Neural cell (in vitro differentiated cells): ENCODE results near the gene TMEM119.

ENCODE experiments used
- CTCF ChIP-seq: fragments of 450-650 bp; IDR thresholded peaks from 2 replicates; pipeline ENCODE4 v1.5.1; 2014; ENCODE audit warnings: antibody characterized with exemption, mild to moderate bottlenecking, moderate library complexity; ENCODE audit not compliant: poor library complexity, severe bottlenecking
- EP300 ChIP-seq: fragments of 450-650 bp; conservative IDR thresholded peaks from 2 replicates; pipeline ENCODE4 v1.6.1; 2014; ENCODE audit warnings: antibody characterized with exemption, mild to moderate bottlenecking, moderate library complexity; ENCODE audit not compliant: poor library complexity, severe bottlenecking
- EZH2 ChIP-seq: fragments of 200-600, 300-800 bp; shearing (Covaris generic), sonication (generic); IDR thresholded peaks from 2 replicates; pipeline ENCODE4 v1.6.1; 2014; ENCODE audit warnings: antibody characterized with exemption, low read length, borderline replicate concordance, mild to moderate bottlenecking; ENCODE audit not compliant: insufficient read depth, poor library complexity, severe bottlenecking
- MXI1 ChIP-seq: fragments of 450-650 bp; conservative IDR thresholded peaks from 2 replicates; pipeline ENCODE4 v1.6.1; 2014; ENCODE audit warnings: antibody characterized with exemption, mild to moderate bottlenecking; ENCODE audit not compliant: poor library complexity, severe bottlenecking
- POLR2AphosphoS5 ChIP-seq: IDR thresholded peaks from 2 replicates; pipeline ENCODE4 v1.6.1; 2012
- TF ChIP-seq, protein P1 (sequence below): IDR thresholded peaks from 2 replicates; pipeline ENCODE4 v1.6.1; 2012; ENCODE audit warnings: borderline replicate concordance

DNA sequence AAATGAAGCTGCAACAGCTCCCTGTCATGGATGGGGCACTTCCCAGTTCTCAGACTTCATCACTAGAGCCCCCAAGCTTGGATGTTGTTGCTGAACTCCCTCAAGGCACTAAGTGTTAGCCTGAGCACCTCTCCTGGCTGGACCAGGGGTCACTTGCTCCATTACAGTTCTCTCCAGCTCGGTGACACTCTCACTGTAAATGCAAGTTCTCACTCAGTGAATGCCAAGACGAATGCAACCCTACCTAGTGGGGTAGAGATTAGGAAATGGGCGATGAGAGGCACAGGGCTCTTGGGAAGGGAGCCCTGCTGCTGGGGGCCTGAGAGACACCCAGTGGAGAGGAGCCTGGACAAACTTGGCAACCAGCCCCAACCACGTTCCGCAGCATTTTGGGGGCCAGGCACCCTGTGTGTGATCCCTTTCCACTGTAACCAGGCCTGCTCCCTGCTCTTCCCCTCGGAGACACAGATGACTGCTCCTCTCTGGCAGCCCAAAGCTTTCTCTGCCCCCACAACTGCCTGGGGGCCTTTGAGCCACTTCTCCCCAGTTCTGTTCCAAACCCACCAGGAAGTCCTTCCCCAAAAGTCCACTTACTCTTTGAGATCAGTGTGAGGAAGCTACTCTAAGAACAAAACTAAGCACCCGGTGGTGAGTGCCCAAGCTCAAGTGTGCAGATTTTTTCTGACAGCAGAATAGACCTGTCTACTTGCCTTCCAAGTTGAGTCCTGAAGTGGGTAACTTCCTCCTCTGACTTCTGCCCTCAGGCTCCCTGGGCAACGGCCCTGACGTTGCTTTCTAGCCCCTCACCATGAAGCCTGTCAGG, 43.8 kb upstream of the TMEM119 start:
- TF ChIP-seq CTCF (no peak), POLR2AphosphoS5 (no peak), EZH2 (no peak), EP300 (no peak), MXI1 (no peak)
- TF ChIP-seq, protein P1, sequence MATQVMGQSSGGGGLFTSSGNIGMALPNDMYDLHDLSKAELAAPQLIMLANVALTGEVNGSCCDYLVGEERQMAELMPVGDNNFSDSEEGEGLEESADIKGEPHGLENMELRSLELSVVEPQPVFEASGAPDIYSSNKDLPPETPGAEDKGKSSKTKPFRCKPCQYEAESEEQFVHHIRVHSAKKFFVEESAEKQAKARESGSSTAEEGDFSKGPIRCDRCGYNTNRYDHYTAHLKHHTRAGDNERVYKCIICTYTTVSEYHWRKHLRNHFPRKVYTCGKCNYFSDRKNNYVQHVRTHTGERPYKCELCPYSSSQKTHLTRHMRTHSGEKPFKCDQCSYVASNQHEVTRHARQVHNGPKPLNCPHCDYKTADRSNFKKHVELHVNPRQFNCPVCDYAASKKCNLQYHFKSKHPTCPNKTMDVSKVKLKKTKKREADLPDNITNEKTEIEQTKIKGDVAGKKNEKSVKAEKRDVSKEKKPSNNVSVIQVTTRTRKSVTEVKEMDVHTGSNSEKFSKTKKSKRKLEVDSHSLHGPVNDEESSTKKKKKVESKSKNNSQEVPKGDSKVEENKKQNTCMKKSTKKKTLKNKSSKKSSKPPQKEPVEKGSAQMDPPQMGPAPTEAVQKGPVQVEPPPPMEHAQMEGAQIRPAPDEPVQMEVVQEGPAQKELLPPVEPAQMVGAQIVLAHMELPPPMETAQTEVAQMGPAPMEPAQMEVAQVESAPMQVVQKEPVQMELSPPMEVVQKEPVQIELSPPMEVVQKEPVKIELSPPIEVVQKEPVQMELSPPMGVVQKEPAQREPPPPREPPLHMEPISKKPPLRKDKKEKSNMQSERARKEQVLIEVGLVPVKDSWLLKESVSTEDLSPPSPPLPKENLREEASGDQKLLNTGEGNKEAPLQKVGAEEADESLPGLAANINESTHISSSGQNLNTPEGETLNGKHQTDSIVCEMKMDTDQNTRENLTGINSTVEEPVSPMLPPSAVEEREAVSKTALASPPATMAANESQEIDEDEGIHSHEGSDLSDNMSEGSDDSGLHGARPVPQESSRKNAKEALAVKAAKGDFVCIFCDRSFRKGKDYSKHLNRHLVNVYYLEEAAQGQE = no peak
